NCI-H1417 (cell line): Measurements from ENCODE around the gene CASZ1.

Experiments
- DNase-seq, 3 experiments: peaks; one replicate each; lab custom pipeline; 2025; lab: John Stamatoyannopoulos, UW

The CASZ1 gene

DNA sequence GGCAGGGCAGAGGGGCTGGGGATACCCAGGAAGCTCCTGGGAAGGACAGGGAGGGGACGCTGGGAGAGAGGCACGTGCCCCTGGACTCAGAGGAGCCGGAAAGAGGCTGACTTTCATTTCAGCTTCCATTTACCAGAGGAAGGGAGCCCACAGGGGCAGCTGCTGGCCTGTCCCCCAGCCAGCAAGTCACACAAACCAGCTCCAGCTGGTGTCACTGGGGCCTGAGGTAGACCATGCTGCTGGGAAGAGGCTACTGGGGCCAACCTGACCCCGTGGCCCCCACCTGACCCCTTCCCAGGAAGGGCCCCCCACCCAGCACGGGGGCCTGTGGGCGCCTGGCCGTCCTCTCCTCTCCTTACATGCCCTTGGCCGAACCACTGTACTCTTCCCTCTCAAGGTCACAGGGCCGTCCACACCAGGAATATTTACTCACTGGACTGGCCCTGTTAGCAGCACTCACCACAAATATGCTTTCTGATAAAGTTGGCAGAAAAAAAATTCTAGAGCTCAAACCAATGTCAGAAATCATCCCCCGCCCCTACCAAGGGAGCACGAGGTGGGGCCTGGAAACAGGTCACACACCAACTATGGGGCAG lies 110.5 kb downstream of the CASZ1 start:
- DNase-seq, result peak in 2 of 3 experiments; percentile 37 to 53

DNA sequence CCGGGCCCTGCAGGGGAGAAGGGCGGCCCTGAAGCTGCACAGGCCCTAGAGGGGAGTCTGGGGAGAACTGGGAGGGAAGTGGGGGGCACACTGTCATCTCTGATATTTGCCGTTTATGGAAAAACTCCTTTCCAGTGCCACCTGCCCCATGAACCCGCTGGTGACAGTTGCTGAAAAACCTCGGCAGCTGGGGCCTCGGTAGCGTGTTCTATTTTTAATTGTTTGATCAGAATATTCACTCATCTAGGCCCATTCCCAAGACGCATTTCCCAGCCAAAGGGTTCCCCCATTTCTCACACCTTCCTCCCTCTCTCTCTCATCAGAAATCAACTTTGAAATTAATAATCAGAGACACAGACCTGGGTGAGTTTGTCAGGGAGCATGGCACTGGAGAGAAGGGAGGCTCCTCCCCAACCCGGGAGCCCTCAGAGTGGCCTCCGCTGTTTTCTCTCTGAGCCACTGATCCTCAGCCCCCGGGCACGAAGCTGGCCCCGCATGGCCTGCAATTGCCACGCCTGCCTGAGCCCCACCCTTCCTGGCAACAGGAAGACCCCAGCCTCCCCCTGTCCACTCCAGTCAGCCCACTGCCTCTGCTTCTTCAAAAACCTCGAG lies 111.1 kb downstream of the CASZ1 start:
- peak in 1 of 3 experiments; percentile 53 for DNase-seq

GRCh38 chr1:10684221-10684620 lies 112.2 kb downstream of the CASZ1 start:
- no peak for DNase-seq

DNA sequence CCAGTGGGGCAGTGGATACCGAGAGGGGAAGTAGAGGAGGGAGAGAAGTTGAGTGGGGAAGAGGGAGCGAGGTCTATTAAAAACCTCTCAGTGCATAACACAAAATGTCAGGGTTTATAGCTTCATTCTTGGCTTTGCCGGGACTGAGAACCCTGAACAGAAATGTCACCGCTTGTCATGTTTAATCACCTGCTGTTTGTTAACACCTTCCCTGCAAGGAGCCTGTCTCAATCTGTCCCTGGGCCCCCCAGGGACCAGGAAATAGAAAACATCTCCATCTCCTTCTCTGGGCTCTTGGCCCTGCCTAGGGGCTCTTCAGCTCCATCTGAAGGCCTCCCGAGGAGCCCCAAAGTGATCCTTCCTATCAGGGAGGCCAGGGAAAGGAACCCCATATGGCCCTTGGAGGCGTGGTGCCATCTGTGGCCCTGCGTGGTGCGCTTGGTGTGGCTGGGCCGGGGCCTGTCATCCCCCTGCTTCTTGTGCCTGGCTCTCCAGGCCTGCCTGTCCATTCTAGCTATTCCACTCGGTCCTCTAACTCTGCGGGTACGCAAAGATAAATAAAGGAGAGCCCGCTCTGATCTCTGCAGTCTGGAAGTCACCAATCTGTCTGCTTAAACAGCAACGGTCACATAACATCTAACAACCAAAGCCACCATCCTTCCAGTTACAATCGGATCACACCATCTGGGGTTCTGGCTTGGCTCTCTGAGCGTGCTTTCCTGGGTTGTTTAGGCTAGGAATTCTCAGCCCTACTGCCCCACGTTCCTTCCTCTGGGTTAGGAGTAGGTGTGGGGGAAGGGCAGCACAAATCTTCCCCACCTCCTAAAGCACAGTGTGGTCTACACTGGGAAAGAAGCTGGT lies 113.8 kb downstream of the CASZ1 start:
- DNase-seq, result peak; percentile 32 to 77 (median 54)

- no peak for DNase-seq
Measured at GRCh38 chr1:10682108-10682445, 114.4 kb downstream of the CASZ1 start.

- DNase-seq, result peak in 1 of 3 experiments; percentile 11
Measured at GRCh38 chr1:10681296-10682107, 114.9 kb downstream of the CASZ1 start.

DNA sequence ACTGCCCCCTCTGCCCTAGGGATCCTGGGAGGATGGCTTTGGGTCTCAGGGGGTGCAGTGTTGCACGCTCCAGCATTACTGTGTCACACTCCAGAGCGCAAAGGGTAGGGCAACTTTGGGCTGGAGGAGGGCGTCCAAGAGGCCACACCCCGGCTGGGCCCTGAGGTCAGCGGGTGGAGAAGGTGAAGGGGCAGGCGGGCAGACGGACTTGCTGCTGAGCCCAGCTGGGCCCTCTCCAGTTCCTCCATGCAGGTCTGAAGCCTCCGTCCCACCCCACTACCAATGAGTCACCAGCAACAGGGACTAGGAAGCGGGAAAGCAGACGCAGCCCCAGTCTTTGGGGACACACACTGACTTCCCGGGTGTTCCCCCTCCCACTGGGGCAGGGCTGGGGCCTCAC lies 116.0 kb downstream of the CASZ1 start:
- DNase-seq, result no peak

- DNase-seq, result peak; percentile 69 to 70 (median 70)
Measured at GRCh38 chr1:10679496-10680220, 116.8 kb downstream of the CASZ1 start.

DNA sequence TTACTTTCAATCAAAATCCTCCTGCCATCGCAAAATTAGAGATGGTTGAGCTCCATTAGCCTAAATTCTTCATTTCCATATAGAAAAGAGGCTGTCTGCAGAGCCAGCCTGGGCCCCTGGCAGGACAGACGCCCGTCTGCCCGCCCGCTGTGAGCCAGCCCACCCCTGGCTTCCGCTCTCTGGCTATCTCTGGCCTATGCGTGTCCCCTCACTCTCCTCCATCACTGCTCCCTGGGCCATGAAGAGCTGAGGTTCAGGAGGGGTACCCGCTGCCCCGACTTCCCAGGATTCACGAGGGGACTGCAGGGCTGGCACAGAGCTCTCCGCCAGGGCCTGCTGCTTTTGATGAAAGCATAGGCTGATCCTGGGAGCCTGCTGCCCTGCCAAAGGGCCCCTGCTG lies 117.6 kb downstream of the CASZ1 start:
- no peak for DNase-seq

- no peak for DNase-seq
Measured at GRCh38 chr1:10678402-10678801, 118.0 kb downstream of the CASZ1 start.

GRCh38 chr1:10677491-10678391 lies 118.7 kb downstream of the CASZ1 start:
- DNase-seq, result no peak

- peak in 1 of 3 experiments; percentile 19 for DNase-seq
Measured at GRCh38 chr1:10676963-10677362, 119.5 kb downstream of the CASZ1 start.

DNA sequence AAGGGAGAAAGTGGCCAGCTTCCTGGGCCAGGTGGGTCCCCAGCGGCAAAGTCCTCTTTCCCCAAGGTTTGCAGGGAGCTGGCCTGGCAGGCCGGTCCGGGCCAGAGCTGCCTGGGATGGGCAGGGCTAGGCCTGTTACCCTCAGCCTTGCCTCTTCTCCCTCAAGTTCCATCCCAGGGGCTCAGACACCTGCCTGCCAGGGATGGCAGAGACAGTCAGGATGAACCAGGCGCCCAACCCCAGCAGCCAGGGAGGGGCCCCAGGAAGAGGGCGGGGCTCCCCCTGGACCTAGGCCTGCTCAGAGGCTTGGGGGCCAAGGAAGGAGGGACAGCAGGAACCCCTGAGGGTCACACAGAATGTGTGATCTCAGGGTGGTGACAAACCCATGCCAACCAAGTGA lies 120.6 kb downstream of the CASZ1 start:
- no peak for DNase-seq

DNA sequence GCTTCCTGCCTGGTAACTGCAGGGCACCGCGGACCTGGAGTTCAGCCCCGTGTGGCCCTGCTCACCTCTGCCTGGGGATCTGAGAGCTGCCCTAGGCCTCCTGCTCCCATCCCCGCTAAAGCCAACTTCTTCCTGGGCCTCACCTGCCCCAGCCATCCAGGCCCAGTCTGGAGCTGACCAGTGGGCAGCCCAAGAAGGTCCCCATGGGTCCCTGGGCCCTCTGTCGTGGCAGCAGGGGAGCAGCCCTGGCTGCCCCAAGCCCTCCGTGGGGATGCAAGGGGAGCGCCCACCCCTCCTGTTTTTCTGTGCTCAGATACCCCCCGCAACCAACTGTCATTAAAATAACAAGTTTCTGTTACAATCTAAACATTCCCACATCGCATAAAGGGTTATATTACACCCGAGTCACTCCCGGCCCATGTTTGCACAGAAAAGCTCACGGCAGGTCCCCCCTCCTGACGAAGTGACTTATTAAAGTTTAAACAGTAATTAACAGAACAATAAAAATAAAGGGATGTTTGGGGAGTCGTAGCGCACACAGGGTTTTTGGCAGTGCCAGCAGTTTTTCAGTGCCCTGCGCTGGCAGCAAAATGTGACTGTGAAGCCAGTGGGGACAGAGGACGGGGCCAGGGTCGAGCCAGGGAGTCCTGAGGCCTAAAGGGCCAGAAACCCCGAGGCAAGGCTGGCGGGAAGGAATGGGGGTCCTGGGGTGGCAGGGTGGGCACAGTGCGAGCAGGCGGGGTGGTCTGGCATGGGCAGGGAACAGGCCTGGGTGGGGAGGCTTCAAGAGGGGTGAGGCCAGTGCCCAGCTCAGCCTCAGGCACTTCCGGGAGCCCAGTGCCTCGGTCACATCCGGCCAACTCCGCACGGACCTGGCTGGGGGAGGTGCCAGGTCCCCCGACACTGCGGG lies 121.5 kb downstream of the CASZ1 start:
- peak in 2 of 3 experiments; percentile 44 to 79 for DNase-seq

DNA sequence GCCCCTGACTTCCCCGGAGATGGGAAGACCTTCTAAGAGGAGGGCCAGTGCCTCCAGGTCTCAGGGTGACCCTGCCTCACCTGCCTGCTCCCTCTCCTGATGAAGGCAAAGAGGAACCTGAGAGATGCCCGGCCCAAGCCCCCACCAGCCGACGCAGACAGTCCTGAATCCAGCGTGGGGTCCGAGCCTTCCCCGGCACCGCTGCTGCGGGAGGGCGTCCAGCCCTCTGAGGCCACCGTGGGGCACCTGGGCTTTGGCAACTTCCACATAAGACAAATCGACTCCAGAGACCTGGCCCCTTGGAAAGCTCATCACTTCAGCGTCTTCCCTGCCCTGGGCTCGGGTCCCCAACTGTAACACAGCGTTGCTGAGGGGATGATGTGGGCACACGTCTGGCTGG lies 122.2 kb downstream of the CASZ1 start:
- DNase-seq, result no peak

GRCh38 chr1:10673109-10673711 lies 123.2 kb downstream of the CASZ1 start:
- no peak for DNase-seq

DNA sequence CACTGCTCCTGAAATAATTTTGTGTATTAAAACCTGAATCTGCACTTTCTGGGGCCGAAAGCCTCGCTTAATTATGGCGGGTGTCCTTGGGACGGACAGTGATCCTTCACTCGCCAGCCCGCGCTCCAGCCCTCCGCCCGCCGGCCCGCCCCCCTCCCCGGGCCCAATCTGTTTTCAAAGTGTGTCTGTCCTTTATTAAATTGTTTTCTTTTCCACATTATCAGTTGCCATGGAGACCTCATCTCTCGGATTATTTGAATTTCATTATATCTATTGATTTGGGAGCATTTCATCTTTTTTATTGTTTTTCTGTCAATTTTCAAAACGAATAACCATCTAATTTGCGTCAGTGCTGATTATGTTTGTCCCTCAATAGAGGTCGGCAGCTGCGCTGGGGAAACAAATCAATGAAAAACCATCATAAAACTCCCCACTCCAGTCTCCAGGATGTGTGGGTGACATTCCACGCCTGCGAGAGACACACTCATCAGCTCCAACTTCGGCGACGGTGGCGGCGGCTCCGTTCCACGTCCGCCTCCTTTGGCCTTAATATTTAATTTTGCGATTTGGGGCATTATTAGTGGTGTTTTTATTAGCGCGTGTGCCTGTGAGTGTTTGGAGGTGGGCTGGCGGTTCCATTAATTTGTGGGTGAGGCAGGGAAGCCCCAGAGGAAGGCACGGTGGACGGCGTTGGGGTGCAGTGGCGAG lies 123.9 kb downstream of the CASZ1 start:
- peak in 1 of 3 experiments; percentile 41 for DNase-seq

GRCh38 chr1:10671622-10672342 lies 124.7 kb downstream of the CASZ1 start:
- DNase-seq, result peak in 2 of 3 experiments; percentile 26 to 60
